Measurements from ENCODE around the gene MOSPD3.
A peak's percentile ranks its signal among the peaks of the same experiment; 100 is the strongest.
"Not testable (repeated sequence)": the region's sequence is repeated elsewhere in the genome, so short reads cannot be mapped to it uniquely, and the experiment has no call there.

The MOSPD3 gene, protein sequence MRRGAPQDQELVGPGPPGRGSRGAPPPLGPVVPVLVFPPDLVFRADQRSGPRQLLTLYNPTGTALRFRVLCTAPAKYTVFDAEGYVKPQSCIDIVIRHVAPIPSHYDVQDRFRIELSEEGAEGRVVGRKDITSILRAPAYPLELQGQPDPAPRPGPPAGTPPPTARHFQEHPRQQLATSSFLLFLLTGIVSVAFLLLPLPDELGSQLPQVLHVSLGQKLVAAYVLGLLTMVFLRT

GRCh38 chr7:100611983-100612729, at the start of gene MOSPD3:
MOSPD3 (plus strand) TSS chr7:100612540; CDS start chr7:100612792, 252 bp downstream.
- no peaks in the 10 kb centered on the region for H3K36me3 ChIP-seq (ENCODE audit: insufficient read depth, low read length)
- H3K9ac ChIP-seq (ENCODE audit: low read depth, low read length), result peak within 1 kb of the TSS; percentile 90
- no peaks in the 10 kb centered on the region for H3K4me1 ChIP-seq (ENCODE audit: insufficient read depth, low read length)
- H3K9me3 ChIP-seq (ENCODE audit: control insufficient read depth, insufficient read depth, low read length), result no peaks in the 10 kb centered on the region

DNA sequence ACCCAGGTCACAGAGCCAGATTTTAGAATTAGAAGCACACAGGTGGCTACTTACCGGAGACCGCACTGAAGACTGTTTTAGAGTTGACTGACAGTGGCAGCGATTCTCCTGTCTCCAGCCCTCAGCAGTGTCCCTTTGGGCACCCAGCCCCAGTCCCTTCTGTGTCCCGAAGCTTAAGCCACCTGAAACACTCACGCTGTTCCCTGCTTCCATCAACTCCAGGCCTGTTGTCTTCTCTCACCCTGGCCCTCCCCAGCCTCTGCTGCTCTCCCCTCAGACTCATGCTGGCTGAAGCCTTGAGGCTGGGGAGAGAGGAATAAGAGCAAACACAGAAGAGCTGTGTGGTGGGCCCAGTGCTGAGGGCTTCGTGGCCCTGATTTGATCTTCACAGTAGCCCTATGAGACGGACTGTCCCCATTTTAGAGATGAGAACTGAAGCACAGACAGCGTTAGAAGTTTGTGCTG, 49.2 kb upstream of the MOSPD3 start:
- H3K36me3 ChIP-seq (ENCODE audit: insufficient read depth, low read length), result no peaks in the 10 kb centered on the region

GRCh38 chr7:100563809-100564400, 48.4 kb upstream of the MOSPD3 start:
- no peaks in the 10 kb centered on the region for H3K36me3 ChIP-seq (ENCODE audit: insufficient read depth, low read length)
- no peaks in the 10 kb centered on the region for H3K9me3 ChIP-seq (ENCODE audit: control insufficient read depth, insufficient read depth, low read length)
- no peak overlapping the region for H3K9ac ChIP-seq (ENCODE audit: low read depth, low read length)
- H3K4me1 ChIP-seq (ENCODE audit: insufficient read depth, low read length), result peaks cover 7% of the 10 kb centered on the region

More for the DNA sequence above, 49.2 kb upstream of the MOSPD3 start:
- Histone ChIP-seq H3K9ac (ENCODE audit: low read depth, low read length) (no peak overlapping the region), H3K4me1 (ENCODE audit: insufficient read depth, low read length) (peaks cover 5% of the 10 kb centered on the region), H3K9me3 (ENCODE audit: control insufficient read depth, insufficient read depth, low read length) (no peaks in the 10 kb centered on the region)

DNA sequence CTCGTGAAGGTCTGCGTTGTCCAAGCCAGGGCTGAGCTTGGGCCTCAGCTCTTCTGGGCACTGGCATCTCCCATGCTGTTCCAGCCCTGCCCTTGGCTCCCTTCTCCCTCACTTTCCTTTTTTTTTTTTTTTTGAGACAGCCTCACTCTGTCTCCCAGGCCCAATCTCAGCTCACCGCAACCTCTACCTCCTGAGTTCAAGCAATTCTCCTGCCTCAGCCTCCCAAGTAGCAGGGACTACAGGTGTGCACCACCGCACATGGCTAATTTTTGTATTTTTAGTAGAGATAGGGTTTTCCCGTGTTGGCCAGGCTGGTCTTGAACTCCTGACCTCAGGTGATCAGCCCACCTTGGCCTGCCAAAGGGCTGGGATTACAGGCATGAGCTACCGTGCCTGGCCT, 47.9 kb upstream of the MOSPD3 start:
- not testable (repeated sequence) for H3K9me3 ChIP-seq (ENCODE audit: control insufficient read depth, insufficient read depth, low read length); H3K36me3 ChIP-seq (ENCODE audit: insufficient read depth, low read length); H3K9ac ChIP-seq (ENCODE audit: low read depth, low read length)
- H3K4me1 ChIP-seq (ENCODE audit: insufficient read depth, low read length), result peaks cover 12% of the 10 kb centered on the region

GRCh38 chr7:100565133-100565571, 47.2 kb upstream of the MOSPD3 start:
- Histone ChIP-seq H3K9ac (ENCODE audit: low read depth, low read length) (no peak overlapping the region), H3K9me3 (ENCODE audit: control insufficient read depth, insufficient read depth, low read length) (no peaks in the 10 kb centered on the region), H3K36me3 (ENCODE audit: insufficient read depth, low read length) (no peaks in the 10 kb centered on the region), H3K4me1 (ENCODE audit: insufficient read depth, low read length) (peaks cover 12% of the 10 kb centered on the region)

DNA sequence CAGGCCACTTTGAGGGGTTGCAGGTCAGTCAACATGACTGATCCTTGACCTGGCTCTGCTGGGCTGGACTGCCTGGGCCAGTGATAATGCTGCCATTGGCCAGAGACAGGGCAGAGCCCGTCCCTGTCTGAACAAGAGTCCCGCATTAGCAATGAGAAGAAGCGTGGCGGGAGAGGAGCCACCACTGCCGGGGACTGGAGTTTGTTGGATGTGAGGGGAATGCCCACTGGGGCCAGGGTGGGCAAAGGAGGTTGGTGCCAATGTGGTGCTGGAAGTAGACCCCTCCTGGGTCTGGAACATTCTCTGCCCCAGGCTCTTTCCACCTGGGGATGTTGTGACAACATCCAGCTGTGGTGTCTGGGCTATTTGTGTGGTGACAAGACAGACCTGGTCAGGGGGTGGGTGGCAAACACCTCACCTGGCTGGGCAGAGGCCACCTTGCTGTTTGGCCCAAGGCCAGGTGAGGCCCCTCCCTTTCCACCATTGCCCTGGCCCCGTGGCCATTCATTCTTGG, 46.3 kb upstream of the MOSPD3 start:
- Histone ChIP-seq H3K36me3 (ENCODE audit: insufficient read depth, low read length) (no peaks in the 10 kb centered on the region), H3K9me3 (ENCODE audit: control insufficient read depth, insufficient read depth, low read length) (no peaks in the 10 kb centered on the region), H3K9ac (ENCODE audit: low read depth, low read length) (no peak overlapping the region), H3K4me1 (ENCODE audit: insufficient read depth, low read length) (peaks cover 12% of the 10 kb centered on the region)

DNA sequence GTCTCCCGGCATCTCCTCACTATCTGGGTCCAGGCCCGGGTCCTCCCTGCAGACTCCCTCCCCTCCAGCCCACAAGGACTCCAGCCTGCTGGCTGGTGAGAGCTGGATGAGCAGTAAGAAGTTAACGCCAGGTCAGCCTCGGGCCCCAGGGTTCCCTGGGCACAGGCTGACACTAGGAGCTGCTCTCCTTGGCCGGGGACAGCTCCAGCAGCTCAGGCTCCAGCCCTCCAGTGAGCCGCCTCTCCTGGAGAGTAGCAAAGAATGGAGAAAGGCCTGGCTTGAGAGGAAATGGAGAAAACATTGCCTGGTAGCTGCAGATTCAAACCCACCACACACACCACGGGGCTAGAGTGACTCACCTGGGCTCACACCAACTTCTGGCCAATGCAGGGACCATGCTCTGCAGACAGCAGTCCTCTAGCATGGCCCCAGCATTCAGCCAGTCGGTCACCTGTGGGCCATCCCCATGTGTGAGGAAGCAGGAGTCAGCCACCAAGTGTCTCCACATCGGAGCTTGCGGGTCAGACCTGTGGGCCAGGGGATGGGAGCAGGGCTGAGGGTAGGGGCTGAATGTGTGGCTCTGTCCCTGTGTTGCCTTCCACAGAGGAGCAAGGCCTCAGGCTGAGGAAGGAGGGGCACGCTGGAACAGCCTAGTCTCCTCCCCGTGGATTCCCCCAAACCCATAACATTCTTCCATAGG, 45.2 kb upstream of the MOSPD3 start:
- Histone ChIP-seq H3K9ac (ENCODE audit: low read depth, low read length) (no peak overlapping the region), H3K9me3 (ENCODE audit: control insufficient read depth, insufficient read depth, low read length) (no peaks in the 10 kb centered on the region), H3K36me3 (ENCODE audit: insufficient read depth, low read length) (no peaks in the 10 kb centered on the region), H3K4me1 (ENCODE audit: insufficient read depth, low read length) (peaks cover 18% of the 10 kb centered on the region)

- no peak overlapping the region for H3K9ac ChIP-seq (ENCODE audit: low read depth, low read length)
- H3K36me3 ChIP-seq (ENCODE audit: insufficient read depth, low read length), result no peaks in the 10 kb centered on the region
- peaks cover 22% of the 10 kb centered on the region for H3K4me1 ChIP-seq (ENCODE audit: insufficient read depth, low read length)
- no peaks in the 10 kb centered on the region for H3K9me3 ChIP-seq (ENCODE audit: control insufficient read depth, insufficient read depth, low read length)
Observed at GRCh38 chr7:100567751-100568175, 44.6 kb upstream of the MOSPD3 start.

DNA sequence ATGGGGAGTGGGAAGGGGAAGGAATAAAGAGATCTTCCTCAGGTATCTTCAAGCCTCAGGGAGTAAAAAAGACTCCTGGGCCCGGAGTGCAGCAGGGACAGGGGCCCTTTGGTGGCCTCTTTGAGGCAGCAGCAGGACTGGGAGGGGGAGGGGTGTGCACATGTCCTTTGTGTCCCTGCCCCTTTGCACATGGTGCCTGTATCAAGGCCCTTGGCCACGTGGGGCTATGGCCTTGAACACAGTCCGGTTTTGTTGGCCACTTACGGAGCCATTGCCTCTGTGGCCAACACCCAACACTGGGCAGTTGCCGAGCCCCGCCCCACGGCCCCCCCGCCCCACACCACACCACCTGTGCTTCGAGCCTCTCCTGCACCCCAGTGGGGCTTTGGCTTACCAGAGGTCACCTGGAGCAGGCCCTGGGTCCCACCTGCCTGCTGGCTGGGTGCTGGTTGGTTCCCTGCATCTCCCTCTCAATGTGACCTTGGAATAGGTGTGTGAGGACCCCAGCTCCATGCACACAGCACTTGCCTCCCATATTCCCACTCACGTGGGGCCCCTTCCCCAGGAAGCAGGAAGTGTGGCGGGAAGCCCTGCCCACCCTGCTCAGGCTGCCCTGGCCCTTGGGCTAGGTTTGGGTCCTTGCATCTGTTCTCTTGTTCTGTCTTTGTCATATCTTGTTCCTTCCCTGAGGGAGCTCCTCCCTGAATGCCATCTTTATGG, 44.0 kb upstream of the MOSPD3 start:
- H3K36me3 ChIP-seq (ENCODE audit: insufficient read depth, low read length), result no peaks in the 10 kb centered on the region
- H3K9ac ChIP-seq (ENCODE audit: low read depth, low read length), result no peak overlapping the region
- H3K9me3 ChIP-seq (ENCODE audit: control insufficient read depth, insufficient read depth, low read length), result no peaks in the 10 kb centered on the region
- H3K4me1 ChIP-seq (ENCODE audit: insufficient read depth, low read length), result peaks cover 22% of the 10 kb centered on the region

DNA sequence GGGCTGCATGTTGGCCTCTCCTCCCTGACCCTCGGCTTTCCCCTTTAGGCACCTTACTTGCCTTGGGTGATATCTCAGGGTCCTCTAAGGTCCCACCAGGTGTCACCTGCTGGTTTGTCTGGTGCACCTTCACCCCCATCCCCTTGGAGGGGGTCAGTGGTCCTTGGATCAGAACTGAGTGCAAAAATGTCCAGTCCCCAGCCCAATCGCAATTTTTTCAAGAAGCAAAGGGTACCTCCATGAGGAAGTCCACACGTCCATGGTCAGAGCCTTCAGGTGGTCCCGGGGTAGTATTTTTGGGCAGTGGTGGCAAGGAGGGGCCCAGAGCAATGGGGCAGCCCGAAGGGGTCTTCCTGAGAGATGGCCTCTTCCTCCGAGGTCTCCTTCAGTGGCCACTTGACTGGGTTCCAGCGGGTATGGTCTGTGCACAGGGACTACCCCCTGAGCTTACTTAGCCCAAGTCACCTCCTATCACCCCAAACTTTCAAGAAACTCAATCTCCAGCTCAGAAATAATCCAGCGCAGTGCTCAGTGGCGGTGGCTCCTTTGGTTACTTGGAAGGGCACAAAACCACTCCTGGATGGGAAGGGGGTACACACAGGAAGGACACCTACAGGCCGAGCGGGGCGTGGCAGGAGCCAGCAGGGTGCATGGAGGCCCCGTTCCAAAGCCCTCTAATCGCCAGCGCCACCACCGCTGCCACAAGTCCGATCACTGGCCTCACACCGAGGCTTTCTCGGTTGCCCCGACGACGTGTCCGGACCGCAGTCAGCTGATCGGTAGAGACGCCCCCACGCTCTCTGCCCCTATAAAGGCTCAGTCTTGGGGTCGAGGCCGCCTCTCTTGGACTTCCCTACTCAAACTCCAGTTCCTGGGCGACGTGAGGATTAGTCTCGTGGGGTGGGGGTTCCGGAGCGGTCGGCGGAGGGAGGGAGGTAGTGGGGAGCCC, 43.2 kb upstream of the MOSPD3 start:
- H3K36me3 ChIP-seq (ENCODE audit: insufficient read depth, low read length), result no peaks in the 10 kb centered on the region
- peaks cover 22% of the 10 kb centered on the region for H3K4me1 ChIP-seq (ENCODE audit: insufficient read depth, low read length)
- H3K9ac ChIP-seq (ENCODE audit: low read depth, low read length), result peak overlapping the region; percentile 74
- H3K9me3 ChIP-seq (ENCODE audit: control insufficient read depth, insufficient read depth, low read length), result no peaks in the 10 kb centered on the region

GRCh38 chr7:100570954-100571828, 41.1 kb upstream of the MOSPD3 start:
- H3K4me1 ChIP-seq (ENCODE audit: insufficient read depth, low read length), result peaks cover 22% of the 10 kb centered on the region
- no peaks in the 10 kb centered on the region for H3K36me3 ChIP-seq (ENCODE audit: insufficient read depth, low read length)

DNA sequence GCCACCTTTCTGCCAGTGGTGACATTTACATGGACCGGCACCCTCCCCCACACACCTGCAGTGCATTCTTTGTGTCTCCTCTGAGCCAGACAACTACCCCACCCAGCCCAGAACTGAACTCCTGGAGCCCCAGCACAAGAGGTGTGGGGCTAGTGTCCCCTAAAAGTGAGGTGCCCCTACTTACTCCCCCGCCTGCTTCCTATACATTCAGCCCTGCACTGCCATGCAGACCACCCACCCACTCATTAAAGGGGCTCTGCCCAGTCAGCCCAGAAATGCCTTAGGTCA, 40.6 kb upstream of the MOSPD3 start:
- H3K9ac ChIP-seq (ENCODE audit: low read depth, low read length), result 0 out of 2 replicates have a peak overlapping the region, but pooled peaks have one; percentile 74
- H3K9me3 ChIP-seq (ENCODE audit: control insufficient read depth, insufficient read depth, low read length), result no peaks in the 10 kb centered on the region
- no peaks in the 10 kb centered on the region for H3K36me3 ChIP-seq (ENCODE audit: insufficient read depth, low read length)
- H3K4me1 ChIP-seq (ENCODE audit: insufficient read depth, low read length), result peaks cover 22% of the 10 kb centered on the region

More at GRCh38 chr7:100570954-100571828, 41.1 kb upstream of the MOSPD3 start:
- Histone ChIP-seq H3K9me3 (ENCODE audit: control insufficient read depth, insufficient read depth, low read length) (no peaks in the 10 kb centered on the region), H3K9ac (ENCODE audit: low read depth, low read length) (peak overlapping the region; percentile 74; the same call in 1 of the 2 replicates)

All from ES-I3 (cell line).